Measurements from ENCODE around the gene EDN1.

DNA sequence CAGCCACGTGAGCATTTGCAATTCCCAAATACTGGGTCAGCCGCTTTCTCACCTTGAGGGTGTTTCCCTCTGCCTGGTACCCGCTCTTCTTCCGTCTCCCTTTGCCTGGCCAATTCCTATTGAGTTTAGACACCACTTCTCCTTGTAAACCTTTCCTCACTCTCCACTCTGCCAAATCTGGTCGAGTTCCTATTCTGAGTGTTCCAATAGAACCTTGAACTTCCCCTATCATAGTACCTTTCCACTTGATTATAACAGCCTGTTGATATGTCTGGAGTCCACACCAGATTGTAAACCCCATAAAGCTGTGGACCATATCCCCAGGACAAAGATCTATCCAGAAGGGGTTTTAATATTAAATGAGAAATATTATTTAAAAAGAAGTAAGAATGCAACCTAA lies 36.0 kb upstream of the EDN1 start:
- TF ChIP-seq, protein P1, sequence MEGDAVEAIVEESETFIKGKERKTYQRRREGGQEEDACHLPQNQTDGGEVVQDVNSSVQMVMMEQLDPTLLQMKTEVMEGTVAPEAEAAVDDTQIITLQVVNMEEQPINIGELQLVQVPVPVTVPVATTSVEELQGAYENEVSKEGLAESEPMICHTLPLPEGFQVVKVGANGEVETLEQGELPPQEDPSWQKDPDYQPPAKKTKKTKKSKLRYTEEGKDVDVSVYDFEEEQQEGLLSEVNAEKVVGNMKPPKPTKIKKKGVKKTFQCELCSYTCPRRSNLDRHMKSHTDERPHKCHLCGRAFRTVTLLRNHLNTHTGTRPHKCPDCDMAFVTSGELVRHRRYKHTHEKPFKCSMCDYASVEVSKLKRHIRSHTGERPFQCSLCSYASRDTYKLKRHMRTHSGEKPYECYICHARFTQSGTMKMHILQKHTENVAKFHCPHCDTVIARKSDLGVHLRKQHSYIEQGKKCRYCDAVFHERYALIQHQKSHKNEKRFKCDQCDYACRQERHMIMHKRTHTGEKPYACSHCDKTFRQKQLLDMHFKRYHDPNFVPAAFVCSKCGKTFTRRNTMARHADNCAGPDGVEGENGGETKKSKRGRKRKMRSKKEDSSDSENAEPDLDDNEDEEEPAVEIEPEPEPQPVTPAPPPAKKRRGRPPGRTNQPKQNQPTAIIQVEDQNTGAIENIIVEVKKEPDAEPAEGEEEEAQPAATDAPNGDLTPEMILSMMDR (conservative IDR thresholded peaks at IDR 0.05; ENCODE audit: low read depth, low read length), result no peak
- TF ChIP-seq MAFK (IDR thresholded peaks at IDR 0.05; ENCODE audit: low read depth, low read length), result no peak
- TF ChIP-seq NFE2L2 (IDR thresholded peaks at IDR 0.05; ENCODE audit: low read depth, low read length), result no peak
- no peak for TF ChIP-seq POLR2A (IDR thresholded peaks at IDR 0.05; ENCODE audit: low read depth, low read length)
- TF ChIP-seq MAZ (IDR thresholded peaks at IDR 0.05; ENCODE audit: borderline replicate concordance, low read depth, low read length), result no peak
- TF ChIP-seq, protein P2, sequence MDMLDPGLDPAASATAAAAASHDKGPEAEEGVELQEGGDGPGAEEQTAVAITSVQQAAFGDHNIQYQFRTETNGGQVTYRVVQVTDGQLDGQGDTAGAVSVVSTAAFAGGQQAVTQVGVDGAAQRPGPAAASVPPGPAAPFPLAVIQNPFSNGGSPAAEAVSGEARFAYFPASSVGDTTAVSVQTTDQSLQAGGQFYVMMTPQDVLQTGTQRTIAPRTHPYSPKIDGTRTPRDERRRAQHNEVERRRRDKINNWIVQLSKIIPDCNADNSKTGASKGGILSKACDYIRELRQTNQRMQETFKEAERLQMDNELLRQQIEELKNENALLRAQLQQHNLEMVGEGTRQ (IDR thresholded peaks at IDR 0.05; ENCODE audit: low read depth, low read length), result no peak
- no peak for TF ChIP-seq BHLHE40 (IDR thresholded peaks at IDR 0.05; ENCODE audit: low read depth, low read length)
- no peak for TF ChIP-seq RCOR1 (IDR thresholded peaks at IDR 0.05; ENCODE audit: insufficient replicate concordance, low read length)
- TF ChIP-seq RAD21 (IDR thresholded peaks at IDR 0.05; ENCODE audit: low read length), result no peak
- TF ChIP-seq CEBPB (IDR thresholded peaks at IDR 0.05; ENCODE audit: low read depth, low read length), result no peak
- no peak for TF ChIP-seq RFX5 (IDR thresholded peaks at IDR 0.05; ENCODE audit: low read depth, low read length)
- TF ChIP-seq, protein P3, sequence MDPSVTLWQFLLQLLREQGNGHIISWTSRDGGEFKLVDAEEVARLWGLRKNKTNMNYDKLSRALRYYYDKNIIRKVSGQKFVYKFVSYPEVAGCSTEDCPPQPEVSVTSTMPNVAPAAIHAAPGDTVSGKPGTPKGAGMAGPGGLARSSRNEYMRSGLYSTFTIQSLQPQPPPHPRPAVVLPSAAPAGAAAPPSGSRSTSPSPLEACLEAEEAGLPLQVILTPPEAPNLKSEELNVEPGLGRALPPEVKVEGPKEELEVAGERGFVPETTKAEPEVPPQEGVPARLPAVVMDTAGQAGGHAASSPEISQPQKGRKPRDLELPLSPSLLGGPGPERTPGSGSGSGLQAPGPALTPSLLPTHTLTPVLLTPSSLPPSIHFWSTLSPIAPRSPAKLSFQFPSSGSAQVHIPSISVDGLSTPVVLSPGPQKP (IDR thresholded peaks at IDR 0.05; ENCODE audit: borderline replicate concordance, low read depth, low read length), result no peak
- no peak for TF ChIP-seq SMC3 (IDR thresholded peaks at IDR 0.05; ENCODE audit: low read depth, low read length)
- TF ChIP-seq MXI1 (IDR thresholded peaks at IDR 0.05; ENCODE audit: borderline replicate concordance, low read depth, low read length), result no peak

All from IMR-90 (cell line).